Inflammatory macrophage treated with lipopolysaccharide for 4 hours (primary cell): Measurements from ENCODE around the gene CHD2.
"Not testable (repeated sequence)": the region's sequence is repeated elsewhere in the genome, so short reads cannot be mapped to it uniquely, and the experiment has no call there.

Source experiments
- DNase-seq: peaks from one replicate; pipeline ENCODE4 v3.0.0-alpha.2; 2020

The CHD2 gene

GRCh38 chr15:92906563-92907081 lies 6.5 kb downstream of the CHD2 start:
- peak; percentile 21 for DNase-seq

GRCh38 chr15:92907229-92907628 lies 7.1 kb downstream of the CHD2 start:
- DNase-seq = peak; percentile 10

- peak; percentile 53 for DNase-seq
Observed at GRCh38 chr15:92907896-92908712, 8.0 kb downstream of the CHD2 start.

- no peak for DNase-seq
Observed at GRCh38 chr15:92908713-92909057, 8.6 kb downstream of the CHD2 start.

GRCh38 chr15:92909136-92909781 lies 9.1 kb downstream of the CHD2 start:
- no peak for DNase-seq

GRCh38 chr15:92910451-92910850 lies 10.3 kb downstream of the CHD2 start:
- DNase-seq = peak; percentile 22

- no peak for DNase-seq
Observed at GRCh38 chr15:92914103-92914499, 14.0 kb downstream of the CHD2 start.

- peak; percentile 41 for DNase-seq
Observed at GRCh38 chr15:92914768-92915221, 14.7 kb downstream of the CHD2 start.

- no peak for DNase-seq
Observed at GRCh38 chr15:92915766-92916435, 15.8 kb downstream of the CHD2 start.

GRCh38 chr15:92917598-92918407 lies 17.7 kb downstream of the CHD2 start:
- DNase-seq = peak; percentile 94

- DNase-seq = not testable (repeated sequence)
Observed at GRCh38 chr15:92918881-92919280, 18.8 kb downstream of the CHD2 start.

- DNase-seq = no peak
Observed at GRCh38 chr15:92920595-92921161, 20.6 kb downstream of the CHD2 start.

- DNase-seq = peak; percentile 69
Observed at GRCh38 chr15:92921215-92922131, 21.3 kb downstream of the CHD2 start.

- DNase-seq = no peak
Observed at GRCh38 chr15:92922418-92923002, 22.4 kb downstream of the CHD2 start.

- DNase-seq = no peak
Observed at GRCh38 chr15:92924216-92924615, 24.1 kb downstream of the CHD2 start.

GRCh38 chr15:92925454-92925853 lies 25.3 kb downstream of the CHD2 start:
- DNase-seq = no peak

GRCh38 chr15:92928225-92928750 lies 28.2 kb downstream of the CHD2 start:
- DNase-seq = no peak

GRCh38 chr15:92929002-92929401 lies 28.9 kb downstream of the CHD2 start:
- no peak for DNase-seq

- DNase-seq = no peak
Observed at GRCh38 chr15:92930054-92930621, 30.0 kb downstream of the CHD2 start.

GRCh38 chr15:92930776-92931175 lies 30.7 kb downstream of the CHD2 start:
- no peak for DNase-seq
